ENCODE data around the gene GALR2.
"Not testable (repeated sequence)": the region's sequence is repeated elsewhere in the genome, so short reads cannot be mapped to it uniquely, and the experiment has no call there.

Gene GALR2

DNA sequence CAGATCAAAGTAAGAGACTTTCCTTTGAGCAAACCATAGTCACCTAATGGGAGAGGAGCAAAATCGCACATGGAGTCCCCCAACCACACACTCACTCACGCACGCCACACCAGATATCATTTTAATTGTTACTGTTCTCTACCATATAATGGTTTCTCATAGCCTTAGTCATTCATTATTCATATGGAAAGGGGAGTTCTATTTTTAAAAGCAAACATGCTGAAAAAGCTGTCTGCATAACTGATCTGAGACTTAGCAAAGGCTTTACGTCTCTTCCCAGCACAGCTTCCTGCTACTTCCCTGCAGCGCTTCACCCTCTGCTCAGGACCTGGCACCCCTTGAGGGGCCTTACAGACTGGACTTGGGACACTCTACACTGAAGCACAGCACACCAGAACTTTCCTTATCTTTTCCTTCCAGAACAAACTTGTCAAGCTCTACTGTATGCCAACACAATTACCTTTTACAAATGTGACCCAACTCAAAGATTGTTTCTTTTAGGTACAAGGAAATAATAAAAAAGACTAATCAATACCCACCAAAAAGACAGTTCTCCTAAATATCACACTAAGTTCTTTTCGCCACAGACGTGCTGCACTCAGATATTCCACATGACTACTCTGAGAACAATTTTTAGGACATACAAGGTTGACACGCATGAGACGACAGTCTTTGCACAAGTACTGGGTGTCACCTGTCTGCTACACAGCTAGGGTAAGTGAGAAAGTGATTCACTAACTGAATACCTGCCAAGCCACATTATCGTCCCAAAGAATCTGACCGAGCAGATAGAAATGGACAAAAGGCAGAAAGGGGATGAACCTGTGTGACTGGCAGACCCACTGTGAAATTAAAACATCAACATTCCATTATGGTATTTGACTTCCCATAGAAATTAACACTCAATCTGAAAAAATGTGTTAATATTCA lies 23.8 kb upstream of the GALR2 start:
- no peak for DNase-seq

GRCh38 chr17:76051561-76051960 lies 23.0 kb upstream of the GALR2 start:
- no peak for DNase-seq

GRCh38 chr17:76053246-76054111 lies 21.1 kb upstream of the GALR2 start:
- no peak for DNase-seq

DNA sequence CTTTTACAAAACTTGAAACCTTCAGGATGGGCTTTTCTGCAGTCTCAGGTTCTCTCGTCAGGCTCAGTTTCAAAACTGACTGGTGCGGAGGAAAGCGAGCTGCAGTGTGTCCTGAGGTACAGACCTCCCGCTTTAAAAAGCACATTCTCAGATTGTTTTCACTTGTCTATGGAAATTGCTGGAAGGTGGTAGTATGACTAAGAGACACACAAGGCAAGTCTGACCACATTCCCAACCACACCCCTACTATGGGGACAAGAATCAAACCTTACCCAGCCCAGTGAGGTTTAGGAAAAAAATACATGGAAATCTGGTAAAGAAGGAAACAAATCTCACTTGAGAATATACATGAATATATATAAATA lies 20.5 kb upstream of the GALR2 start:
- no peak for DNase-seq

- no peak for DNase-seq
These were observed 17.7 kb upstream of the GALR2 start for GRCh38 chr17:76056882-76057281.

DNA sequence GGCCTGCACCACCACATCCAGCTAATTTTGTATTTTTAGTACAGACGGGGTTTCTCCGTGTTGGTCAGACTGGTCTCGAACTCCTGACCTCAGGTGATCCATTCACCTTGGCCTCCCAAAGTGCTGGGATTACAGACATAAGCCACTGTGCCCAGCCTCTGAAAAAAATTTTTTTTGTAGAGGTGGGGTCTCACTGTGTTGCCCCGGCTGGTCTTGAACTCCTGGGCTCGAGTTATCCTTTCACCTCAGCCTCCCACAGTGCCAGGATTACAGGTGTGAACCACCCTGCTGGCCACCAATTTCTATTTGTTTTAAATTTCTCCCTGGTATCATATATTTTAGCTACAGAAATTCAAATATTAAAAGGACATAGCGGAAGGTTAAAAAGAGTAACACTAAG lies 16.3 kb upstream of the GALR2 start:
- DNase-seq = not testable (repeated sequence)

GRCh38 chr17:76063875-76064546 lies 10.6 kb upstream of the GALR2 start:
- peak; percentile 55 for DNase-seq

GRCh38 chr17:76065775-76066174 lies 8.8 kb upstream of the GALR2 start:
- no peak for DNase-seq

DNA sequence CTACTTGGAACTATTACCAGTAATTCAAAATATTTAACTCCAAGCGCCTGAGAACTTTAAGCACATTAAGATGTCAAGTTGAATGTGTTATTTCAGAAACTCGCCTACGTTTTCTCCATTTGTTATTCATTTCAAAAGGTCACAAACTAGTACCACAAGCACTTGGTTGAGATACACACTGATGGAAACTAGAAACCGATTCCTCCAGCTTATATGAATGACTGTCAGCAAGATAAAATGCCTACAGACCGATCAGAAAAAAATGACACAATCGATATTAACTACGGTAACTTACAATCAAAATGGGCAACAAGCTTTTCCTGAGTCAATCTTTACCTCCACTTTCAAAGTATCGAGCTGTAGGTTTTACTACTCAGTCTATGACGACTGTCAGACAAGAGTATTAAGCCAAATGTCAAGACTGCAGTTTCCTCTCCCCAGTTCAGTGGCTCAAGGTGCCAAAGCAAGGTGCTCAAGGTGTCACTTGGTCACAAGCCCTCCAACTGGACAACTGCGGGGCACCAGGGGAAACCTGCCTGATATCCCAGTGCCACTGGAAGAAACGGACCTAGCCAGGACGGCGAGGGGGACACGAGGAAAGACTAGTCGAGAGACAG lies 2.9 kb upstream of the GALR2 start:
- no peak for DNase-seq

GRCh38 chr17:76072148-76072858 lies 2.3 kb upstream of the GALR2 start, which contains the start of gene SRP68:
TSS of gene SRP68 (minus strand) at chr17:76072517. CDS start at chr17:76072491, 26 bp downstream.
- peak; percentile 88 for DNase-seq

DNA sequence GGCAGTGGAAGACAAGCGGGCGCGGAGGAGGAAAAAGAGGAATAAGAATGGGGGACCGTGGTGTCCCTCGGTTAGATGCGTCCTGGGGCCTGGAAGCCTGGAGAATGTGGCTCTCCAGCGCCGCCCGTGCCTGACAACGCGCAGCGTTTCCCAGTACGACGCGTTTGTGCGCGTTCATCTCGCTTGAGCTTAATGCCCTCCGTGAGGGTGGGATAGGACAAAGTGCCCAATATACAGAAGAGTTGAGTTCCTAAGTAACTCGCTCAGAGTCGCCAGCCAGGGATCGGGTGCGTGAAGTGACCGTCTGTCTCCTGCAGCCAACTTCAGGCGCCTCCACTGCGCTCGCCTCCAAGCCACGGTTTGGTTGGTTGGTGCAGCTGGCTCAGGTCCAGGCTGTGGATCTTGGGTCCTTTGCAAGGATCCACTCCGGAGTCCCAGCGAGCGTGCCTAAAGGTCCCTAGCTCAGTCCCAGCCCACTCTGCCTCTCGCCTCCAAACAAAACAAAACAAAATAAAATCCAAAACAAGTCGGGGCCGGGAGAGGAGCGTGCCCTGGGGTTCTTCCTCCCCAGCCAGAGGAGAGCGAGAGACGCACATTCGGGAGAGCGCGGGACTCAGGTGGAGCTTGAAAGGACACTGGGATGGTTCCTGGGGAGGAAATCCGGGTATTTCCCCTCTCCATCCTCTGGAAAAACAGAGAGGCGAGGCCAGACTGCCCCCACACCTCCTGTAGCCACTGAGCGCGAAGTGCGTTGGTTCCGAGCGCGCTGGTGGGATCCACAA lies 974 bp downstream of the GALR2 start:
- no peak for DNase-seq

- DNase-seq = no peak
These were observed 1.7 kb downstream of the GALR2 start for GRCh38 chr17:76076146-76076764.

DNA sequence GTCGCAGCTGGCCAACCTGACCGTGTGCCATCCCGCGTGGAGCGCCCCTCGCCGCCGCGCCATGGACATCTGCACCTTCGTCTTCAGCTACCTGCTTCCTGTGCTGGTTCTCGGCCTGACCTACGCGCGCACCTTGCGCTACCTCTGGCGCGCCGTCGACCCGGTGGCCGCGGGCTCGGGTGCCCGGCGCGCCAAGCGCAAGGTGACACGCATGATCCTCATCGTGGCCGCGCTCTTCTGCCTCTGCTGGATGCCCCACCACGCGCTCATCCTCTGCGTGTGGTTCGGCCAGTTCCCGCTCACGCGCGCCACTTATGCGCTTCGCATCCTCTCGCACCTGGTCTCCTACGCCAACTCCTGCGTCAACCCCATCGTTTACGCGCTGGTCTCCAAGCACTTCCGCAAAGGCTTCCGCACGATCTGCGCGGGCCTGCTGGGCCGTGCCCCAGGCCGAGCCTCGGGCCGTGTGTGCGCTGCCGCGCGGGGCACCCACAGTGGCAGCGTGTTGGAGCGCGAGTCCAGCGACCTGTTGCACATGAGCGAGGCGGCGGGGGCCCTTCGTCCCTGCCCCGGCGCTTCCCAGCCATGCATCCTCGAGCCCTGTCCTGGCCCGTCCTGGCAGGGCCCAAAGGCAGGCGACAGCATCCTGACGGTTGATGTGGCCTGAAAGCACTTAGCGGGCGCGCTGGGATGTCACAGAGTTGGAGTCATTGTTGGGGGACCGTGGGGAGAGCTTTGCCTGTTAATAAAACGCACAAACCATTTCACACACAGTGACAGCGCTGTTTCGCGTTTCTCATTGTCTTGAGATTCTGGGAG lies 2.4 kb downstream of the GALR2 start:
- DNase-seq = peak; percentile 52

DNA sequence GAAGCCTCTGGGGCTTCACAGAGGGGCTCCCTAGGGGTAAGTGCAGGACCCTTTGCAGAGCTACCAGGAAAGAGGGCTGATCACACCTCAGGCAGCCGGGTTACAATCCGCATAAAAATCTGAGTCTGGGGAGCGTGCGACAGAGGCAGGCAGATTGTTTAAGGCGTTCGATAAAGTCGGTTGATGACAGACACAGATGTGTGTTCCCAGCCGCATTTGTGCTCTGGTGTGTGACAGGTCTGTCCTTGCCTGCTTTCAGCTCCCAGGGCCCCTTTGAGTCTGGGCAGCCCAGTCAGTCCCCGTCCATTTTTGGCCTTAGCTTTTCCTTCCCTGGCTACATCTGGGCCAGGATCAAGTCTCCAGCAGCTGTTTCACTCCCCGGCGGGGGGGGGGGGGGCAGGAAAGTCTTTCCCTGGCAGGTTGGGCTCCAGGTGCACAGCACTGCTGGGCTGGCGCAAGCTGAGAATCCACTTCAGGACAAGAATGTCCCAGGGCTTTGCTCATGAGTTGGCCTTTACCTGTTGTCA lies 3.1 kb downstream of the GALR2 start:
- DNase-seq = no peak

GRCh38 chr17:76078370-76078769 lies 3.8 kb downstream of the GALR2 start:
- DNase-seq = not testable (repeated sequence)

DNA sequence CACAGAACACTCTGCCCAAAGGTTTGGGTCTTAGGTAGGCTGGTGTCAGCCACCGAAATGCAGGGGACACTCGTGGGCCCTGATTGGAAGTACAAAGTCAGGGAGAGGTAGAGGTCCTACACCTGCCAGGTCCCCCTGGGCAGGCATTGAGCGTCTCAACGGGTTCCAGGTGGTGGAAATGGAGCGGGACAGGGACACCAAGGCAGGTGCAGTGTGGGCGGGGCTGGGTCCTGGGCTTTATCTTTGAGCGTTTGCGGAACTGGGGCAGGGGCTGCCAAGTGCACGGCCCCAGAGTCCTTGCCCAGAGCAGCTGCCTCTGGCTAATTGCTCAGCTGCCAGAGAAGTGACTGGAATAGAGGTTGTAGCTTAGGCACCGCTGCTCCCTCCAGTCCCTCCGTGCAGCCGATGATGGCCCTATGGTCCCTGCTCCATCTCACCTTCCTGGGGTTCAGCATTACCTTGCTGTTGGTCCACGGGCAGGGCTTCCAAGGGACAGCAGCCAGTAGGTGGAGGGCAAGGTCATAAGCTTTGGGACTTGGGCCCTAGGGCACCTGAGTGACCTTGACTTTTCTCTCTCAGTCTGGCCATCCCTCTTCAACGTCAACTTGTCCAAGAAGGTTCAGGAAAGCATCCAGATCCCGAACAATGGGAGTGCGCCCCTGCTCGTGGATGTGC lies 4.4 kb downstream of the GALR2 start, which contains the start of gene ZACN:
ZACN (plus strand) TSS at position 323 of the 675 bp plus-strand sequence; CDS start at position 406, 83 bp downstream.
- no peak for DNase-seq

DNA sequence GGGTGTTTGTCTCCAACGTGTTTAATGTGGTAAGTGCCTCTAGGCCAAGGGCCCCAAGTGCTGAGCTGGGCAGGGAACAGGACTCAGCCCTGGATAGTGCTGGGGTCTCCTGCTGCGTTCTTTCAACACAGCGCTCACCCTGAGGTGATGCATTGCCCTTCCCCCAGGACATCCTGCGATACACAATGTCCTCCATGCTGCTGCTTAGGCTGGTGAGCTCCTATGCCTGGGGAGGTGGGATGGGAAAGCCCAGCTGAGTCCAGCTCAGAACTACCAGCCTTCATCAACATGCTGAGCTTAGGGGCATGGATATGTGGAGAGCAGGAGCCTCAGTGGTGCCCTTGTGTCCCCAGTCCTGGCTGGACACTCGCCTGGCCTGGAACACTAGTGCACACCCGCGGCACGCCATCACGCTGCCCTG lies 5.0 kb downstream of the GALR2 start:
- DNase-seq = no peak

DNA sequence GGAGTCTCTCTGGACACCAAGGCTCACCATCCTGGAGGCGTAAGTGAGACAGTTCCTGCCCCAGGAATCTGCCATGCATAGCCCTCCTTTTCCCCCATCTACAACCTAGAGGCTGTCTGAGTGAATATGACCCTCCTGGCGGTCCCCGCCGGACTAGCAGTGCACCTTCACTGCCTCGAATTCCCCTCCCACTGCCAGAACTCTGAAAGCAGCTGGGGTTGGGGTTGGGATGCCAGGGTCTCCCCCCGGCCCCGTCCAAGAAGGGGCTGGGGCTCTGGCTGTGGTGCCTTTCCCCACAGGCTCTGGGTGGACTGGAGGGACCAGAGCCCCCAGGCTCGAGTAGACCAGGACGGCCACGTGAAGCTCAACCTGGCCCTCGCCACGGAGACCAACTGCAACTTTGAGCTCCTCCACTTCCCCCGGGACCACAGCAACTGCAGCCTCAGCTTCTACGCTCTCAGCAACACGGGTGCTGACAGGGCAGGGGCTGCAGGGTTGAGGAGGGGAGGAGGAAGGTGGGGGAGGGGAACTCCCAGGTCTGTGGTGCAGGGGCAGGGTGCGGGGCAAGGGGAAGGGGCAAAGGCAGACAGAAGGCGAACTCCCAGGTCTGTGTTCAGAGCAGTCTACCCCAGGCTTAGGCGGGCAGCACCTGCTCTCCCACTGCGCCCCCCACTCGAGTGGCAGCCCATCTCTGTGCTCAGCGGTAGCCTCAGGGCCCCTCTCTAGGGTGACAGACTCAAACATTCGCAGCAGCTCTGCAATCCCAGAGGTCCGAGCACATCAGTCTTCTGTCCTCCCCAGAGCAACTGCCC lies 5.6 kb downstream of the GALR2 start:
- no peak for DNase-seq

All from CD4-positive, alpha-beta T cell treated with Interleukin-21 for 1 hour (primary cell).